SKM-1 treated with dmso at 0.1 percent for 144 hours (cell line): ENCODE data around the gene ZNF385B.
"Not testable (repeated sequence)": the region's sequence is repeated elsewhere in the genome, so short reads cannot be mapped to it uniquely, and the experiment has no call there.

Experiments
- DNase-seq: peaks from one replicate; lab custom pipeline; 2025; ENCODE audit not compliant: unreplicated experiment; lab: John Stamatoyannopoulos, UW

The ZNF385B gene

GRCh38 chr2:179524809-179525339 lies 336.5 kb downstream of the ZNF385B start:
- no peak for DNase-seq

GRCh38 chr2:179521944-179522343 lies 339.5 kb downstream of the ZNF385B start:
- no peak for DNase-seq

GRCh38 chr2:179518830-179519229 lies 342.6 kb downstream of the ZNF385B start:
- DNase-seq = no peak

GRCh38 chr2:179513181-179513580 lies 348.2 kb downstream of the ZNF385B start:
- DNase-seq = no peak

- DNase-seq = no peak
These were observed 349.0 kb downstream of the ZNF385B start for GRCh38 chr2:179512281-179513035.

GRCh38 chr2:179511105-179511789 lies 350.2 kb downstream of the ZNF385B start:
- DNase-seq = no peak

- DNase-seq = no peak
These were observed 366.1 kb downstream of the ZNF385B start for GRCh38 chr2:179495315-179495714.

GRCh38 chr2:179488563-179488962 lies 372.8 kb downstream of the ZNF385B start:
- no peak for DNase-seq

GRCh38 chr2:179487010-179487731 lies 374.2 kb downstream of the ZNF385B start:
- DNase-seq = no peak

- DNase-seq = no peak
These were observed 378.3 kb downstream of the ZNF385B start for GRCh38 chr2:179483131-179483530.

GRCh38 chr2:179479947-179480346 lies 381.5 kb downstream of the ZNF385B start:
- DNase-seq = no peak

- no peak for DNase-seq
These were observed 382.6 kb downstream of the ZNF385B start for GRCh38 chr2:179478771-179479170.

GRCh38 chr2:179470992-179471391 lies 390.4 kb downstream of the ZNF385B start:
- DNase-seq = no peak

- DNase-seq = no peak
These were observed 391.3 kb downstream of the ZNF385B start for GRCh38 chr2:179470089-179470488.

GRCh38 chr2:179467960-179468359 lies 393.5 kb downstream of the ZNF385B start:
- no peak for DNase-seq

GRCh38 chr2:179467111-179467510 lies 394.3 kb downstream of the ZNF385B start:
- DNase-seq = no peak

- no peak for DNase-seq
These were observed 400.0 kb downstream of the ZNF385B start for GRCh38 chr2:179461420-179461819.

GRCh38 chr2:179460181-179460929 lies 401.1 kb downstream of the ZNF385B start:
- no peak for DNase-seq

- DNase-seq = not testable (repeated sequence)
These were observed 403.3 kb downstream of the ZNF385B start for GRCh38 chr2:179458113-179458512.

GRCh38 chr2:179455824-179456223 lies 405.6 kb downstream of the ZNF385B start:
- DNase-seq = no peak

- no peak for DNase-seq
These were observed 406.3 kb downstream of the ZNF385B start for GRCh38 chr2:179455172-179455524.
